ENCODE measurements around the gene SETD4.

- TF ChIP-seq CTCF (IDR thresholded peaks at IDR 0.05) (no peak), POLR2A (IDR thresholded peaks at IDR 0.05) (no peak)
Measured at GRCh38 chr21:36053715-36054062, 6.6 kb downstream of the SETD4 start.
